Cardiac fibroblast (primary cell): ENCODE results near the gene NTN4.

Experiments
- DNase-seq, 2 donors: peaks; one replicate each; pipeline versions ENCODE4 v3.0.0 to v3.0.0-alpha.2; 2010; ENCODE audit warnings: low read depth in 2 of 2
- H3K4me3 ChIP-seq, 2 donors: replicated peaks in 1 of 2; 1 replicate in 1 of 2; 2 replicates in 1 of 2; pipeline ENCODE4 v1.5.1; 2011; ENCODE audit warnings: low read depth in 2 of 2, low read length in 2 of 2, mild to moderate bottlenecking in 2 of 2, moderate library complexity in 1 of 2
- CTCF ChIP-seq: IDR thresholded peaks from one replicate; pipeline ENCODE4 v1.5.1; 2011; ENCODE audit warnings: low read depth, mild to moderate bottlenecking, low read length, inconsistent platforms

The NTN4 gene

GRCh38 chr12:95790033-95790916 is at the start of gene NTN4:
Gene NTN4, minus strand, starts transcription at chr12:95790764. Its CDS starts 455 bp downstream, at chr12:95790309.
- TF ChIP-seq CTCF = no peak
- H3K4me3 ChIP-seq = peak within 1 kb of the TSS; percentile 67 to 74
- DNase-seq = peak; percentile 39 to 47

DNA sequence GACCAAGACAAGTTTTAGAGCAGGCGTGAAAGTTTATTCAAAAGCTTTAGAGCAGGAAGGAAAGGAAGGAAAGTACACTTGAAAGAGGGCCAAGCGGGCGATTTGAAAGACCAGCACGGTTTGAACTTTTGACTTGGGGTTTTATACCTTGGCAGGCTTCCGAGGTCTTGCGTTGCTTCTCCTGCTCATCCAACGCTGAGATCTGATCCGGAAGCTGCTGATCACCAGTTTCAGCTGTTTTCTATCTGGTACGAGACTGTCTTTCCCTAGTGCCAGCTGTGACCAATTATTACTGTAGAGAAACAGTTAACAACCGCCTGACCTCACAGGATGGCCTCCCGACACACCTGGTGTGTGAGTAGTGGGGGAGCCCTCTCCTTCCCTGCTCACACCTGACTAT is 47.6 kb upstream of the NTN4 start:
- no peak for TF ChIP-seq CTCF
- DNase-seq = peak; percentile 53 to 55
- no peak overlapping the region for H3K4me3 ChIP-seq

DNA sequence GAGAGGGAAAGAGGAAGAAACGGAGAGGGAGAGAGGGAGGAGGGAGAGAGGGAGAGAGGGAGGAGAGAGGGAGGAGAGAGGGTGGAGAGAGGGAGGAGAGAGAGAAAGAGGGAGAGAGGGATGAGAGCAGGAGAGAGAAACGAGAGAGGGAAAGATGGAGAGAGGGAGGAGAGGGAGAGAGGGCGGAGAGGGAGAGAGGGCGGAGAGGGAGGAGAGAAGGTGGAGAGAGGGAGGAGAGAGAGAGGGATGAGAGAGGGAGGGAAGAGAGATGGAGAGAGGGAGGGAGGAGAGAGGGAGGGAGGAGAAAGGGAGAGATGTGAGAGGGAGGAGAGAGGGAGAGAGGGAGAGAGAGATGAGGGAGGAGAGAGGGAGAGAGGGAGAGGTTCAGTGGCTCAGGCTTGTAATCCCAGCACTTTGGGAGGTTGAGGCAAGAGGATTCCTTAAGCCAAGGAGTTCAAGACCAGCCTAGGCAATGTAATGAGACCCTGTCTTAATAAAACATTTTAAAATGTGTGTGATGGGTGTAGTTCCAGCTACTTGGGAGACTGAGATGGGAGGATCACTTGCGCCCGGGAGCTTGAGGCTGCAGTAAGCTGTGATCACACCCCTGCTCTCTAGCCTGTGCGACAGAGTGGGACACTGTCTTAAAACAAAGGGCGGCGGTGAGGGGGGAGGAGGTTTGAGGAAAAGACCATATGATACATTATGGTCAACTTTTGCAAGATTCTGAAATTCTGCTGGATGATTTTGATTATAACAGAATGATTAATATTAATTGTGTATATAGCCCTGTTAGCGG is 46.9 kb upstream of the NTN4 start:
- DNase-seq = no peak
- H3K4me3 ChIP-seq = no peak overlapping the region
- no peak for TF ChIP-seq CTCF

DNA sequence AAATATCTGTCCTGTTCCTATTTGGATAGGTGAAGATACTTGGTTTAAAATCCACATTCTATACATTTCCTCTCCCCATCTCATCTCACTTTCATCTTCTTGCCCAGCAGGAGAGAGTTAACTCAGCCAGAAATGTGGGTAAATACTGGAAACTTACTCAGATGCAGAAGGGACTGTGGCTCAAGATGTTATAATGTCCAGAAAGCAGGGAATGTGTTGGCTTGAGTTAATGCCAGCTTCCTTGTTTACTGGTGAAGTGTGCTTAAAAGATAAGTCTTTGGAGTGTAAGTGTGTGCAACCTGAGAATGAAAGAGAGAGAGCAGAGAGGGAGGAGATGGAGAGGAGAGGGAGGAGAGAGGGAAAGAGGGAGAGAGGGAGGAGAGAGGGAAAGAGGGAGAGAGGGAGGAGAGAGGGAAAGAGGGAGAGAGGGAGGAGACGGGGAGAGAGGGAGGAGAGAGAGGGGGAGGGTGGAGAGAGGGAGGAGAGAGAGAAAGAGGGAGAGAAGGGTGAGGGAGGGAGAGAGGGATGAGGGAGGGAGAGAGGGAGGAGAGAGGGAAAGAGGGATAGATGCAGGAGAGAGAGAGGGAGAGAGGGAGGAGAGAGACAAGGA is 46.2 kb upstream of the NTN4 start:
- TF ChIP-seq CTCF = no peak
- no peak overlapping the region for H3K4me3 ChIP-seq
- DNase-seq = peak; percentile 33 to 58

GRCh38 chr12:95836185-95836609 is 45.6 kb upstream of the NTN4 start:
- H3K4me3 ChIP-seq = no peak overlapping the region
- no peak for TF ChIP-seq CTCF
- peak; percentile 44 to 79 for DNase-seq

GRCh38 chr12:95834572-95834971 is 44.0 kb upstream of the NTN4 start:
- TF ChIP-seq CTCF = no peak
- no peak for DNase-seq
- H3K4me3 ChIP-seq = no peak overlapping the region
